H9 (cell line): ENCODE results near the gene MTNR1B. TPM values are rescaled to one million over a fixed set of nuclear protein-coding genes. Genes with fewer than 3 reads are reported as not detected.

Source experiments
- DNase-seq: peaks from one replicate; pipeline ENCODE4 v3.0.0-alpha.2; 2017
- H2AFZ ChIP-seq: one replicate; pipeline ENCODE4 v1.6.1; 2013; ENCODE audit warnings: mild to moderate bottlenecking, low read length, control low read depth, moderate library complexity
- H2AK5ac ChIP-seq: 2 replicates; pipeline ENCODE4 v1.6.1; 2013; ENCODE audit warnings: low read length, control low read depth, mixed read lengths; ENCODE audit not compliant: insufficient read length
- H2BK120ac ChIP-seq: one replicate; pipeline ENCODE4 v1.6.1; 2013; ENCODE audit warnings: low read depth, mild to moderate bottlenecking, low read length, control low read depth, inconsistent platforms; ENCODE audit not compliant: poor library complexity, severe bottlenecking
- H2BK12ac ChIP-seq: 2 replicates; pipeline ENCODE4 v1.6.1; 2013; ENCODE audit warnings: low read length, control low read depth, mixed read lengths, low read depth; ENCODE audit not compliant: insufficient read length
- H2BK15ac ChIP-seq: 2 replicates; pipeline ENCODE4 v1.6.1; 2013; ENCODE audit warnings: low read depth, low read length, control low read depth
- H2BK20ac ChIP-seq: one replicate; pipeline ENCODE4 v1.6.1; 2013; ENCODE audit warnings: low read depth, mild to moderate bottlenecking, low read length, control low read depth, inconsistent platforms; ENCODE audit not compliant: poor library complexity, severe bottlenecking
- H2BK5ac ChIP-seq: 2 replicates; pipeline ENCODE4 v1.6.1; 2013; ENCODE audit warnings: low read length, control low read depth, mixed read lengths; ENCODE audit not compliant: insufficient read length
- H3K14ac ChIP-seq: 2 replicates; pipeline ENCODE4 v1.6.1; 2013; ENCODE audit warnings: low read length, control low read depth; ENCODE audit not compliant: insufficient read depth
- H3K18ac ChIP-seq: 2 replicates; pipeline ENCODE4 v1.6.1; 2013; ENCODE audit warnings: low read depth, mild to moderate bottlenecking, mixed read lengths, low read length, control low read depth; ENCODE audit not compliant: insufficient read length
- H3K23ac ChIP-seq: 2 replicates; pipeline ENCODE4 v1.6.1; 2013; ENCODE audit warnings: low read length, control low read depth, mixed read lengths, low read depth; ENCODE audit not compliant: insufficient read length
- H3K23me2 ChIP-seq: 2 replicates; pipeline ENCODE4 v1.6.1; 2013; ENCODE audit warnings: low read depth, mild to moderate bottlenecking, mixed read lengths, low read length, control low read depth; ENCODE audit not compliant: insufficient read length, poor library complexity, severe bottlenecking
- H3K27ac ChIP-seq: 2 replicates; pipeline ENCODE4 v1.5.1; 2013; ENCODE audit warnings: low read length, control low read depth, mixed read lengths, low read depth; ENCODE audit not compliant: insufficient read length
- H3K27me3 ChIP-seq: 2 replicates; pipeline ENCODE4 v1.6.1; 2013; ENCODE audit warnings: low read length, control low read depth, inconsistent platforms; ENCODE audit not compliant: insufficient read depth
- H3K4ac ChIP-seq: 2 replicates; pipeline ENCODE4 v1.6.1; 2013; ENCODE audit warnings: low read depth, mild to moderate bottlenecking, control low read depth, inconsistent platforms, low read length, moderate library complexity
- H3K4me1 ChIP-seq: 2 replicates; pipeline ENCODE4 v1.6.1; 2013; ENCODE audit warnings: low read length, control low read depth, inconsistent platforms; ENCODE audit not compliant: insufficient read depth
- H3K4me2 ChIP-seq: 2 replicates; pipeline ENCODE4 v1.6.1; 2013; ENCODE audit warnings: low read length, control low read depth, mixed read lengths; ENCODE audit not compliant: insufficient read length, insufficient read depth
- H3K56ac ChIP-seq: 2 replicates; pipeline ENCODE4 v1.6.1; 2013; ENCODE audit warnings: low read depth, mild to moderate bottlenecking, mixed read lengths, low read length, control low read depth; ENCODE audit not compliant: insufficient read length
- H3K79me1 ChIP-seq: 2 replicates; pipeline ENCODE4 v1.6.1; 2013; ENCODE audit warnings: low read depth, mild to moderate bottlenecking, moderate library complexity, low read length, control low read depth, inconsistent platforms; ENCODE audit not compliant: insufficient read depth, poor library complexity, severe bottlenecking
- H3K79me2 ChIP-seq: 2 replicates; pipeline ENCODE4 v1.6.1; 2013; ENCODE audit warnings: low read length, control low read depth, inconsistent platforms; ENCODE audit not compliant: insufficient read depth
- H3K9ac ChIP-seq: 2 replicates; pipeline ENCODE4 v1.6.1; 2013; ENCODE audit warnings: low read length, control low read depth, mixed read lengths; ENCODE audit not compliant: insufficient read length; ENCODE audit errors: extremely low read depth
- H3K9me3 ChIP-seq: one replicate; pipeline ENCODE4 v1.6.1; 2013; ENCODE audit warnings: low read depth, low read length, inconsistent platforms; ENCODE audit not compliant: control insufficient read depth
- H3T11ph ChIP-seq: one replicate; pipeline ENCODE4 v1.6.1; 2013; ENCODE audit warnings: mild to moderate bottlenecking, low read length, control low read depth, inconsistent platforms
- H4K20me1 ChIP-seq: one replicate; pipeline ENCODE4 v1.6.1; 2013; ENCODE audit not compliant: control insufficient read depth, insufficient read length, insufficient read depth
- H4K5ac ChIP-seq: 2 replicates; pipeline ENCODE4 v1.6.1; 2013; ENCODE audit warnings: low read depth, mild to moderate bottlenecking, mixed read lengths, low read length, control low read depth; ENCODE audit not compliant: insufficient read length
- H4K8ac ChIP-seq: replicated peaks from 2 replicates; pipeline ENCODE4 v1.6.1; 2013; ENCODE audit warnings: low read length, control low read depth, mixed read lengths, low read depth; ENCODE audit not compliant: insufficient read length
- H4K91ac ChIP-seq: 2 replicates; pipeline ENCODE4 v1.6.1; 2013; ENCODE audit warnings: low read depth, mild to moderate bottlenecking, moderate library complexity, mixed read lengths, low read length, control low read depth; ENCODE audit not compliant: insufficient read length
- H3K27ac Mint-ChIP-seq, 3 experiments: 2 replicates in 2 of 3; 3 replicates in 1 of 3; pipeline ENCODE4 v1.8.0; 2020 to 2021; ENCODE audit warnings: mixed read lengths in 3 of 3, mild to moderate bottlenecking in 1 of 3, moderate library complexity in 1 of 3
- H3K27me3 Mint-ChIP-seq: 2 replicates; pipeline ENCODE4 v1.8.0; 2021; ENCODE audit warnings: low read depth, mild to moderate bottlenecking, moderate library complexity, mixed read lengths
- H3K36me3 Mint-ChIP-seq, 3 experiments: 2 replicates in 2 of 3; 3 replicates in 1 of 3; pipeline ENCODE4 v1.8.0; 2020 to 2021; ENCODE audit warnings: low read depth in 3 of 3, mixed read lengths in 3 of 3; ENCODE audit not compliant: insufficient read depth in 1 of 3
- H3K4me1 Mint-ChIP-seq, 2 experiments: 2 replicates each; pipeline ENCODE4 v1.8.0; 2020; ENCODE audit warnings: mixed read lengths in 2 of 2
- H3K4me3 Mint-ChIP-seq, 2 experiments: 2 replicates in 1 of 2; 3 replicates in 1 of 2; pipeline ENCODE4 v1.8.0; 2020 to 2021; ENCODE audit warnings: mild to moderate bottlenecking in 2 of 2, mixed read lengths in 2 of 2, moderate library complexity in 1 of 2
- H3K9me3 Mint-ChIP-seq, 2 experiments: 2 replicates in 1 of 2; 3 replicates in 1 of 2; pipeline ENCODE4 v1.8.0; 2020; ENCODE audit warnings: mild to moderate bottlenecking in 2 of 2, mixed read lengths in 2 of 2, moderate library complexity in 1 of 2
- WGBS: extraction: QIAGEN DNeasy Blood & Tissue Kit; methylation state at CpG from one replicate; pipeline ENCODE4 v1.1.7; 2013; ENCODE audit warnings: missing lambda C conversion rate, low lambda C conversion rate, mixed read lengths; ENCODE audit not compliant: insufficient read length; ENCODE audit errors: extremely low coverage; 5-methylcytosine and 5-hydroxymethylcytosine counted together
- total RNA-seq: library from RNA; stranded (reverse); gene quantifications from 2 replicates; pipeline ENCODE4 v1.2.1, GENCODE V29; 2021
- TF ChIP-seq, protein P1 (sequence below): fragments of 200-600 bp; sonication (generic); conservative IDR thresholded peaks from 3 replicates; pipeline ENCODE4 v1.8.0; 2021; ENCODE audit warnings: antibody characterized with exemption, mild to moderate bottlenecking

Gene MTNR1B
- total RNA-seq, 1 experiment from 2014 or later = not detected

DNA sequence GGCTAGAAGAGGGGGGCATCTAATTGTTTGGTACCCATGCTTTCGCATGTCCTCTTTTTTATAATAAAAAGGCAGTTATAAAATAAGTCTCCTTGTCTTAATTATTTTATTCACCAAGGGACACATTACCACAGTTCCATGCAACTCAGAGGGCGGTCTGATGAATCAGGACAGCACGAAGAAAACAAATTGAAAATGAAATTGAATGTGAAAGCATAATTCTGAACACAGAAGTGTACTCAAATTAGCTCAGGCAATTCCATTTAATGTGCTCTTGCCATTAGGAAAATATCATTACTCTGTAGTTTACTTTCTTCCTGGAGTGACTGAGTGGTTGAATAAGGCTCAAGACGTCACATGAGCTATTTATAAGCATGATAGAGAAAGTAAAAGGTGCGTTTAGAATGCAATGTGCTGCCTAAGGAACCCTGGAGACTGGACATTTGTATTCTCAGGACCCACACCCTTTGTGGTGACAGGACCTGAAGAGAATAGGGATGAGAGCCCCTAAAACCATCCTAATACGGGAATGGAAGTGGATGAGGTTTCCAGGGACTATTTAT lies 59.6 kb downstream of the MTNR1B start:
- peaks cover 0 to 8% (median 0%) of the 10 kb centered on the region in 3 experiments; a peak in 1 of 7 replicates for H3K36me3 Mint-ChIP-seq
- Histone ChIP-seq H4K91ac (no peak overlapping the region), H3K23ac (no peak overlapping the region), H2BK20ac (no peak overlapping the region), H3K4me1 (peaks cover 2% of the 10 kb centered on the region; the same call in 1 of the 2 replicates), H4K8ac (no peak overlapping the region), H3K4ac (no peak overlapping the region), H2BK15ac (no peak overlapping the region), H3K14ac (no peak overlapping the region), H2AFZ (no peak overlapping the region), H3K56ac (no peak overlapping the region), H2BK120ac (no peak overlapping the region), H3K18ac (no peak overlapping the region), H2AK5ac (no peak overlapping the region), H2BK12ac (no peak overlapping the region), H3T11ph (no peak overlapping the region), H3K9me3 (no peaks in the 10 kb centered on the region), H3K27me3 (no peaks in the 10 kb centered on the region), H3K79me2 (no peaks in the 10 kb centered on the region), H4K20me1 (no peaks in the 10 kb centered on the region), H3K4me2 (no peak overlapping the region), H3K23me2 (no peaks in the 10 kb centered on the region), H3K9ac (no peak overlapping the region), H4K5ac (no peak overlapping the region), H2BK5ac (no peak overlapping the region), H3K79me1 (no peaks in the 10 kb centered on the region), H3K27ac (no peak overlapping the region)
- H3K4me1 Mint-ChIP-seq = peaks cover 10 to 14% of the 10 kb centered on the region in 2 experiments
- WGBS = no CpG with 5 or more reads among the region's 6 CpGs
- no peak overlapping the region for H3K27ac Mint-ChIP-seq
- H3K9me3 Mint-ChIP-seq = no peaks in the 10 kb centered on the region
- DNase-seq = no peak
- TF ChIP-seq, protein P1, sequence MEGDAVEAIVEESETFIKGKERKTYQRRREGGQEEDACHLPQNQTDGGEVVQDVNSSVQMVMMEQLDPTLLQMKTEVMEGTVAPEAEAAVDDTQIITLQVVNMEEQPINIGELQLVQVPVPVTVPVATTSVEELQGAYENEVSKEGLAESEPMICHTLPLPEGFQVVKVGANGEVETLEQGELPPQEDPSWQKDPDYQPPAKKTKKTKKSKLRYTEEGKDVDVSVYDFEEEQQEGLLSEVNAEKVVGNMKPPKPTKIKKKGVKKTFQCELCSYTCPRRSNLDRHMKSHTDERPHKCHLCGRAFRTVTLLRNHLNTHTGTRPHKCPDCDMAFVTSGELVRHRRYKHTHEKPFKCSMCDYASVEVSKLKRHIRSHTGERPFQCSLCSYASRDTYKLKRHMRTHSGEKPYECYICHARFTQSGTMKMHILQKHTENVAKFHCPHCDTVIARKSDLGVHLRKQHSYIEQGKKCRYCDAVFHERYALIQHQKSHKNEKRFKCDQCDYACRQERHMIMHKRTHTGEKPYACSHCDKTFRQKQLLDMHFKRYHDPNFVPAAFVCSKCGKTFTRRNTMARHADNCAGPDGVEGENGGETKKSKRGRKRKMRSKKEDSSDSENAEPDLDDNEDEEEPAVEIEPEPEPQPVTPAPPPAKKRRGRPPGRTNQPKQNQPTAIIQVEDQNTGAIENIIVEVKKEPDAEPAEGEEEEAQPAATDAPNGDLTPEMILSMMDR = no peak
- H3K27me3 Mint-ChIP-seq = no peaks in the 10 kb centered on the region
- H3K4me3 Mint-ChIP-seq = no peak overlapping the region
